OCI-LY3 (cell line): ENCODE measurements around the gene NHEJ1.

Source experiments
- H2AFZ ChIP-seq: fragments of 200-600, 300-600 bp; shearing (Covaris generic); 2 replicates; pipeline ENCODE4 v1.6.0; 2014; ENCODE audit warnings: antibody characterized with exemption, low read depth, low read length
- H3K27ac ChIP-seq: fragments of 200-600, 300-600 bp; sonication (generic); 2 replicates; pipeline ENCODE4 v1.5.1; 2014; ENCODE audit warnings: mild to moderate bottlenecking, low read length, moderate library complexity, mixed read lengths
- H3K27me3 ChIP-seq: fragments of 200-600, 300-600 bp; sonication (generic); 2 replicates; pipeline ENCODE4 v1.6.1; 2014; ENCODE audit warnings: low read depth, low read length, mixed read lengths
- H3K36me3 ChIP-seq: fragments of 200-600, 300-600 bp; sonication (generic); replicated peaks from 2 replicates; pipeline ENCODE3; 2014; ENCODE audit warnings: low read depth, low read length, mixed read lengths
- H3K4me1 ChIP-seq: fragments of 300-600, 200-600 bp; sonication (generic); 2 replicates; pipeline ENCODE4 v1.6.1; 2014; ENCODE audit warnings: low read length, mixed read lengths
- H3K4me2 ChIP-seq: fragments of 200-600, 300-600 bp; sonication (generic); 2 replicates; pipeline ENCODE4 v1.6.1; 2014; ENCODE audit warnings: low read length, mixed read lengths
- H3K4me3 ChIP-seq: fragments of 300-600, 200-600 bp; sonication (generic); 2 replicates; pipeline ENCODE4 v1.5.1; 2014; ENCODE audit warnings: antibody characterized with exemption, mild to moderate bottlenecking, low read length, moderate library complexity
- H3K79me2 ChIP-seq: fragments of 300-600, 200-600 bp; shearing (Covaris generic); 2 replicates; pipeline ENCODE4 v1.6.1; 2014; ENCODE audit warnings: mild to moderate bottlenecking, low read length, mixed read lengths
- H3K9ac ChIP-seq: fragments of 300-600, 200-600 bp; shearing (Covaris generic); 2 replicates; pipeline ENCODE4 v1.6.0; 2014; ENCODE audit warnings: mild to moderate bottlenecking, low read length, moderate library complexity
- H3K9me3 ChIP-seq: fragments of 200-600, 300-600 bp; shearing (Covaris generic); 2 replicates; pipeline ENCODE4 v1.6.1; 2014; ENCODE audit warnings: low read length, mixed read lengths; ENCODE audit not compliant: insufficient read depth
- H4K20me1 ChIP-seq: fragments of 200-600, 300-600 bp; sonication (generic); 2 replicates; pipeline ENCODE4 v1.6.1; 2016; ENCODE audit warnings: low read length, mixed read lengths; ENCODE audit not compliant: insufficient read depth
- EZH2phosphoT487 ChIP-seq: fragments of 200-600 bp; shearing (Covaris generic); IDR thresholded peaks from 2 replicates; pipeline ENCODE4 v1.6.1; 2018; ENCODE audit warnings: antibody characterized with exemption, mixed run types, low read depth
- TF ChIP-seq, protein P1 (sequence below): fragments of 200-600, 300-600 bp; sonication (generic); IDR thresholded peaks from 2 replicates; pipeline ENCODE4 v1.5.1; 2014; ENCODE audit warnings: antibody characterized with exemption, low read length, low read depth

The NHEJ1 gene

DNA sequence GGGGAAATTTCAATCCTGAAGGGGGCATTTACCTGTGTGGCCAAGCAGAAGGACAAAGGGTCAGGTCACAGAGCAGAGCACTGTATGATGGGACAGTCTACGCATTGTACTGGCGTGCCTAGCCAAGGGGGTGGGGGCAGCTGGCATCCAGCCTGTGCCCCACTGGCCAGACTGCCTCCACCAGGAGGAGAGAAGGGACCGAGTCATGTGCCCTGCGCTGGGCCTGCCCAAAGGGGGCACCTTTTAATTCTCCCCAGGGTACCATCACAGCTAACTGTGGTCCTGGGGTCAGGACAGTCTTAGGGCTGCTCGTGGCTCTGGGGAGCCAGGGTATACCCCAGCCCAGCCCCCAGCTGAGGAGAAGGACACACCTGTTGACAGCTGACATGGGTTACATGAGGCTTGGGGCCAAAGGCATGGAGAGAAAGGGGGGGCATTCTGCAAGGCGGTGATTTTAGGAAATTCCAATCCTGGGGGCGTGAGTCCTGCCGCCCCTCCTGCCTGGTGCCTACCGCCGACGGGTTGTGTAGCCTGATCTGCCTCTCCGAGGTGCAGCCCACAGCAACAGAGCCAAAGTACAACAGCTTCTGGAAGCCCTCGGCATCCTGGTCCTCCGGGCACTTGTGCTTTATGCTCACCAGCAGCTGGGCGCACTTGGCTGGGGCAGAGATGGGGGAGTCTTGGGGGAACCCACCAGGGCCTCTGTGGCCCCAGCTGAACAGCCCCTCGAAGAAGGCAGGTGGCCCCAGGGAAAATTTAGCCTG lies 130.3 kb downstream of the NHEJ1 start:
- Histone ChIP-seq H3K9me3 (no peaks in the 10 kb centered on the region), H3K27ac (no peak overlapping the region), H4K20me1 (no peaks in the 10 kb centered on the region), H3K4me3 (no peak overlapping the region), H3K27me3 (0 out of 2 replicates have a peak, but pooled peaks cover 1% of the 10 kb centered on the region), H2AFZ (no peak overlapping the region), H3K36me3 (no peaks in the 10 kb centered on the region), H3K4me1 (no peaks in the 10 kb centered on the region), H3K79me2 (no peaks in the 10 kb centered on the region), H3K4me2 (no peak overlapping the region), H3K9ac (no peak overlapping the region)
- TF ChIP-seq, protein P1, sequence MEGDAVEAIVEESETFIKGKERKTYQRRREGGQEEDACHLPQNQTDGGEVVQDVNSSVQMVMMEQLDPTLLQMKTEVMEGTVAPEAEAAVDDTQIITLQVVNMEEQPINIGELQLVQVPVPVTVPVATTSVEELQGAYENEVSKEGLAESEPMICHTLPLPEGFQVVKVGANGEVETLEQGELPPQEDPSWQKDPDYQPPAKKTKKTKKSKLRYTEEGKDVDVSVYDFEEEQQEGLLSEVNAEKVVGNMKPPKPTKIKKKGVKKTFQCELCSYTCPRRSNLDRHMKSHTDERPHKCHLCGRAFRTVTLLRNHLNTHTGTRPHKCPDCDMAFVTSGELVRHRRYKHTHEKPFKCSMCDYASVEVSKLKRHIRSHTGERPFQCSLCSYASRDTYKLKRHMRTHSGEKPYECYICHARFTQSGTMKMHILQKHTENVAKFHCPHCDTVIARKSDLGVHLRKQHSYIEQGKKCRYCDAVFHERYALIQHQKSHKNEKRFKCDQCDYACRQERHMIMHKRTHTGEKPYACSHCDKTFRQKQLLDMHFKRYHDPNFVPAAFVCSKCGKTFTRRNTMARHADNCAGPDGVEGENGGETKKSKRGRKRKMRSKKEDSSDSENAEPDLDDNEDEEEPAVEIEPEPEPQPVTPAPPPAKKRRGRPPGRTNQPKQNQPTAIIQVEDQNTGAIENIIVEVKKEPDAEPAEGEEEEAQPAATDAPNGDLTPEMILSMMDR: no peak
- no peak for TF ChIP-seq EZH2phosphoT487

DNA sequence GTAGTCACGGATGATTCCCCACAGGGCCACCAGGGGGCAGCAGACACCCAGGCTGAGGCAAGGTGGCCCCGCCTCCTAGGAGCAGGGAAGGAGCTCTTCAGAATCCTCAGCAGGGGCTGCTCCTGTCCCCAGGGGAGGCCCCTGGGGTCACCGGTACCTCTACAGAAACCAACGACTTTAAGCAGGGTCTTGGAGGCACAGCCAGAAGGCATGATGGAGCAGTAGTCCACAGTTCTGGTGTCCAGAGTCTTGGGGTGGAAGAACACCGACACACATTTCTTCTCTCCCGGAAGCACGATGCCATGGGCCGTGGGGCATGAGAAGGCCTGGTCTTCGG lies 130.8 kb downstream of the NHEJ1 start:
- Histone ChIP-seq H3K9me3 (no peaks in the 10 kb centered on the region), H3K36me3 (no peaks in the 10 kb centered on the region), H3K4me3 (no peak overlapping the region), H4K20me1 (no peaks in the 10 kb centered on the region), H3K9ac (no peak overlapping the region), H3K27me3 (no peaks in the 10 kb centered on the region), H2AFZ (no peak overlapping the region), H3K4me2 (no peak overlapping the region), H3K79me2 (no peaks in the 10 kb centered on the region), H3K4me1 (no peaks in the 10 kb centered on the region), H3K27ac (no peak overlapping the region)
- TF ChIP-seq EZH2phosphoT487: no peak
- TF ChIP-seq, protein P1: peak; percentile 71

DNA sequence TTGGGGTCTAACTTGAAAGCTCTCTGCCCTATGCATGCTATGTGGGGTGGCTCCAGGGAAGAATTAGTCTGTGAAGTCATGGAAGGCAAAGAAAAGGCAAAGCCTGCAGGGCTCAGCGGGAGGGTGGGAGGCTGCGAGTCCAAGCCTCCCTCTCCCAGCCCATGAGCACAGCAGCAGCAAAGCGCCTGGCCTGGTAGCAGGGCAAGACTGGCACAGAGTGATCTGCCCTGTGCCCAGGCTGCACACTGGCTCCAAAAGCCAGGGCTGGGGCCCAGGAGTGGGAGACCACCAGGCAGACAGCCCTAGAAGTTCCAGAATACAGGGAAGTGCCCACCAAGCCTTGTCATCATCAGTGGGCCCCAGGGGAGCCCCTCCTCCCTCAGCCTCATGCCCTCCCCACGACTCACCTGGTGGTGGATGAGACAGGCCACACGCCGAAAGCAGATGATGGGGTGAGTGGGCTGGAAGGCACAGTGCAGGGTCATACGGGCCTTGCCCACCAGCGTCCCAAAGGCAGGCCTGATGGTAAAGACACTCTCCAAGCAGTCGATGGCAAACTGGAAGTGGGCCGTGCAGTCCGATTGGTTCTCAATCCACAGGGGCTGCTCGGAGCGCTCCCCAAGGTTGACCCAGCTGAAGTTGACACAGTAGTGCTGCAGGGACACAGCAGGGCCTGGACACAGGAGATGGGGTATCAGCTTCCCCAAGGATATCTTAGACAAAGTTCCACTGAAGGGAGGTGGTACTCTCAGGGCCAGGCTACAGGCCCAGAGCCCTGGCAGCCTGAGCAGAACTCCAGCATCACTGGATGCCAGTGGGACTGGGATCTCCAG lies 131.4 kb downstream of the NHEJ1 start:
- Histone ChIP-seq H4K20me1 (no peaks in the 10 kb centered on the region), H3K36me3 (no peaks in the 10 kb centered on the region), H3K4me1 (no peaks in the 10 kb centered on the region), H2AFZ (no peak overlapping the region), H3K79me2 (no peaks in the 10 kb centered on the region), H3K4me2 (no peak overlapping the region), H3K4me3 (no peak overlapping the region), H3K27me3 (no peaks in the 10 kb centered on the region), H3K9ac (no peak overlapping the region), H3K9me3 (no peaks in the 10 kb centered on the region), H3K27ac (no peak overlapping the region)
- TF ChIP-seq, protein P1: no peak
- TF ChIP-seq EZH2phosphoT487: no peak

DNA sequence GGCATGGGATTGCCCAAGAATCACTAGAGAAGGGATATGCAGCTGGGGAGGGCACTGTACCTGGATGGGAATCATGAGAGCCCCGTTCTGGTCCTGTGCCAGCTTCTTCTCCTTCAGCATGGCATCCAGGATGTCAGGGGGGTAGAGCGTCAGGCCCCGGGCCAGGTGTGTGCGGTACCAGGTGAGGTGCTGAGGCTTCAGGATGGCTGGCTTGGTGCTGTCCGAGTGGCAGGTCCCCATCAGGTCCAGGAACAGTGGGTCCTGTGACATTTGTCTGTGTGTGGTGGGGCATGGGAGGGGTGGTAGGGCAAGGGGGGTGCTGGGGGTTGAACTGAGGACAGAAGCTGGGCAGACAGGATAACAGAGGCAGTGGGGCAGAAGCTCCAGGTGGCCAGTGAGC lies 132.5 kb downstream of the NHEJ1 start:
- Histone ChIP-seq H3K79me2 (no peaks in the 10 kb centered on the region), H3K27me3 (no peaks in the 10 kb centered on the region), H3K36me3 (no peaks in the 10 kb centered on the region), H3K4me1 (no peaks in the 10 kb centered on the region), H3K4me3 (no peak overlapping the region), H3K9me3 (no peaks in the 10 kb centered on the region), H3K27ac (no peak overlapping the region), H3K9ac (no peak overlapping the region), H3K4me2 (no peak overlapping the region), H2AFZ (no peak overlapping the region), H4K20me1 (no peaks in the 10 kb centered on the region)
- TF ChIP-seq EZH2phosphoT487: no peak
- TF ChIP-seq, protein P1: no peak
